ENCODE measurements around the gene CHAD. TPM values are rescaled to one million over a fixed set of nuclear protein-coding genes. Genes with fewer than 3 reads are reported as not detected.

CHAD gene
- total RNA-seq, 1 donor from 2014 or later: not detected

Other genes with a start within 250 kb of the CHAD start
- 0.12 and 0.73 TPM in 2 replicates for gene TMEM92, start 194.4 kb downstream of the CHAD start, total RNA-seq
- 40.1 and 45.8 TPM in 2 replicates for gene XYLT2, start 122.8 kb downstream of the CHAD start, total RNA-seq
- gene MRPL27, start 95.7 kb downstream of the CHAD start, total RNA-seq: 53.6 and 57.3 TPM in 2 replicates
- 2.7 and 3.9 TPM in 2 replicates for gene EME1, start 95.7 kb downstream of the CHAD start, total RNA-seq
- 142 and 157 TPM in 2 replicates for gene LRRC59, start 71.4 kb downstream of the CHAD start, total RNA-seq
- gene ACSF2, start 42.7 kb downstream of the CHAD start, total RNA-seq: 32.6 and 37.2 TPM in 2 replicates
- 30.1 and 34.7 TPM in 2 replicates for gene RSAD1, start 10.0 kb upstream of the CHAD start, total RNA-seq
- gene MYCBPAP, start 39.6 kb upstream of the CHAD start, total RNA-seq: 0.23 and 1.6 TPM in 2 replicates
- gene EPN3, start 63.9 kb upstream of the CHAD start, total RNA-seq: 0.23 and 7.4 TPM in 2 replicates
- 127 and 145 TPM in 2 replicates for gene SPATA20, start 78.3 kb upstream of the CHAD start, total RNA-seq
- not detected in 2 replicates for gene CACNA1G, start 91.8 kb upstream of the CHAD start, total RNA-seq
- gene ABCC3, start 166.0 kb upstream of the CHAD start, total RNA-seq: 1.1 and 2.2 TPM in 2 replicates
- 37.7 TPM in 2 replicates for gene ANKRD40, start 239.0 kb upstream of the CHAD start, total RNA-seq

All from glomerular endothelial cell (primary cell).